HG03342 (cell line): Measurements from ENCODE around the gene ADCY7.
"Not testable (repeated sequence)": the region's sequence is repeated elsewhere in the genome, so short reads cannot be mapped to it uniquely, and the experiment has no call there.

Experiments used
- ATAC-seq: cut with Tn5 transposase; IDR thresholded peaks from one replicate; pipeline ENCODE4 v1.9.1; 2021; ENCODE audit warnings: mild to moderate bottlenecking, moderate library complexity; ENCODE audit not compliant: unreplicated experiment

The ADCY7 gene

DNA sequence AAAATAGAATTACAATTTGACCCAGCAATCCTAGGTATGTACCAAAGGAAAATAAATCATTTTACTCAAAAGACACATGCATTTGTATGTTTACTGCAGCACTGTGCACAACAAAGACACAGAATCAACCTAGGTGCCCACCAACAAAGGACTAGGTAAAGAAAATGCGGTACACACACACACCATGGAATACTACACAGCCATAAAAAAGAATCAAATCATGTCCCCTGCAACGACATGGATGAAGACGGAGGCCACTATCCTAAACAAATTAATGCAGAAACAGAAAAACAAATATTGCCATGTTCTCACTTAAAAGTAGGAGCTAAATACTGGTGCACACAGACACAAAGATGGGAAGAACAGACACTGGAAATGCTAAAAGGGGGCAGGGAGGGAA lies 66.2 kb downstream of the ADCY7 start:
- no peak for ATAC-seq

DNA sequence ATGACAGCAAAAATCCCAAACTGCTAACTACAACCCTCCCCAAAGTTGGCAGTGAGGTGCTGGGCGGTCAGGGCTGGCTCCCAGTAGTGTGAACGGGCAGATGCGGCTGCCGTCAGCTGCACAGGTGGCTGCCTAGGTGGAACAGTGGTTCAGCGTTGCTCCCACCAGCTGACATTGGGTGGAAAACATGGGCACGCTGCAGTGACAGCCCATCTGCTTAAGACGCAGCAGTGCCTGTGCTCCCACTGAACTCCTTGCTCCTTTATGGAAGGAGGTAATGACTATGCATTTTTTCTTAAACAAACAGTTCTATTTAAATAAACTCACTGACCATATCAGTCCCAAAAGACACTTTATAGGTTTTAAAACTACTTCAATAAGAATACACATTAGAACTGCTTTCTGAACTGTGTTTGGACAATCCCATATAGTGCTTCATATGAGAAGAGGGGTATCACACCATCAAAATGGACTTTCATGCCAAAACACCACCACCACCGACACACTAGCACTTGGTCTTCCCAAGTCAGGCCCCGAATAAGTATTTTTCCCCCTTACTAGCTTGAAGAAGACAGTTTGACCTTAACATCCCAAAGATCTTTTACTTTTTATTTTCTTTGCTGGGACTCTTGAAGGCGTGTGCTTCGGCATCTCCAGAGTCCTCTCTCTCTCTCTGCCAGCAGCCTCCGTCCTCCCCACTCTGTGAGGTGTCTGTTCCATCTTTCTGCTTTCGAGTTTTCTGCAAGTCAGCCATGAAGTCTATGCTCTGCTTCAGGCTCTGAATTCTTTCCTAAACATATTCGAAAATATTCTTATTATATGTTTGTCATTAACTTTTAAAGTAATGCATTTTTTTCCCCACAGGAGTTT lies 68.0 kb downstream of the ADCY7 start:
- ATAC-seq: no peak

DNA sequence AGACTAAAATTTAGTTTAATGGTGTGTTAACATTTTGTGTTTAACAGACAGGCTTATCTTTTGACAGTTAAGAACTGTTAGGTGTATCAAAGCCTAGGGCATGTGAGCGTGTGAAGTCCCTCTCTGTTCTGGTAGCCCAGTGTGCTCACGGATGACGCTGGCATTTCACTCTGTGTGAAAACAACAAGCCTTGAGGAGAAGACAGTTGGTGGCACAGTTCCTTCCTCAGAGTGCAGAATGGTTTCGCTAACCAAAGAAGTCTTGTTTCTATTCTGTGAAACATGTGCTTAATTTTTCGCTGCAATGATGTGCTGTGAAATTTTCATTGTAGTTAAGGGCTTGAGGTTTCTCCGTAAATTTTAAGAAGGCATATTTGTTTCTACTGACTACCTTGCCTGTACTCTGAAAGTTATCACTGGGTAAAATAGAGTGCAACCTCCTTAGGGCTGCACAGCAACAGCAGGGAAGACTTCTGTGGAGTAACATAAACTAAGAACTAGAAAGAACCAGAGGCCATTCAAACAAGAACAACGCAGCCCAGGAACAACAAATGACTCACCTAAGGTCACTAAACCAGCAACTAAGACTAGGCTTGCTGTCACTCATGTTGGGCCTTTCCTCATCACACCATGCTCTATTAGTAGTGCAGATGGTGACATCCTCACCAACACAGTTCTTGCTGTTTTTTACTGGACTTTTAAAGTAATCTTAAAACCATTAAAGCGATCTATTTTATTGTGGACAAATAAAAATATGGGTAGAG lies 69.0 kb downstream of the ADCY7 start:
- no peak for ATAC-seq

DNA sequence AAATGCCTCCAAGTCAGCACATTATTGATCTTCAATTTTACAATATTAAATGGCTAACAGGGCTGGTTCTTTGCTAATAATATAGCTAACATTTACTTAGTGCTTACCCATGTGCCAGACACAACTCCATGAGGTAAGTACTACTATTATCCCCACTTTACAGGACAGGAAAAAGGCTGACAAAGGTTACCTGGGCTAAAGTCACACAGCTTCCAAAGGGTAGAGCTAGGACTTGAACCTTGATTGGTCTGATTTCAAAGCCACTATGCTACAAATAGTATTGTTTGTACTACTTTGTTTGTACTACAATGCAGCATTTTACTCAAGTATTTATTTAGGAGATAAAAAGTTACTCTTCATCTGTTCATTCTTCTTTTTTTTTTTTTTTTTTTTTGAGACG lies 70.5 kb downstream of the ADCY7 start:
- ATAC-seq: no peak

DNA sequence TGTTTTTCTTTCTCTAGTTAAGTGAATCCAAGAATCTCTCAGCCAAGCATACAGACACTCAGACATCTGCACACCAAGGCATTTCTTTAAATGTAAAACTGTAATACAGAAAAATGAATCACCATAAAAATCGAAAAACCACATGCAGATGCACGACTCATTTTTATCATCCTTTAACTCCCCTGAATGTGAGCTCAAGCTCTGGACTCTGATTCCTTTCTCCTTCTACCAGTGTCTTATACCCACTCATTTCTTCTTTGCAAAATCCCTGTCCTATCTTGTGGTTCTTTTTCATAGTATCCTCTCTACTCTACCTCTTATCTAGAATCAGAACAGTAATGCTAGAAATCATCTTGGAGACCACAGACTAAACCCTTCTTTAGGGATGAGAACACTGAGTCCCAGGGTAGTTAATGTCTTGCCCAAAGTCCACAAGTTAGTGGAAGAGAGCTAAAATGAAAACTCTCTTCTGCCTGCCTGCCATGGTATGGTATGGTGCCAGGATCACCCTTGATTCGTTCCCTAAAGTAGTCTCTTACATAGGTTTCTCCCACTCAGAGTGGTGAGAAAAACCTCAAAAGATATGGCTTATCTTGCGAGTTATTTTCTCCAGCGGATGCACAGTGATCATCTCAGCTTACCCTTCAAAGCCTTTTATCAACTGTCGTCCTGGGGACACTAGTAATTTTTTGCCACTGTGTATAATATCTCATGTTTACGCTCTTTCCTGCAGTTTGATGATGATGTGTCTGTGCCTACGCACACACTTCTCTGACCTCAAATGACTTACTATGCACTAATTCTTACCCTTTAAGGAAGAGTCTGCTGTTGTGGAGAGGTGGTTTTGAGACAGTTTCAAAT lies 72.2 kb downstream of the ADCY7 start:
- ATAC-seq: no peak

DNA sequence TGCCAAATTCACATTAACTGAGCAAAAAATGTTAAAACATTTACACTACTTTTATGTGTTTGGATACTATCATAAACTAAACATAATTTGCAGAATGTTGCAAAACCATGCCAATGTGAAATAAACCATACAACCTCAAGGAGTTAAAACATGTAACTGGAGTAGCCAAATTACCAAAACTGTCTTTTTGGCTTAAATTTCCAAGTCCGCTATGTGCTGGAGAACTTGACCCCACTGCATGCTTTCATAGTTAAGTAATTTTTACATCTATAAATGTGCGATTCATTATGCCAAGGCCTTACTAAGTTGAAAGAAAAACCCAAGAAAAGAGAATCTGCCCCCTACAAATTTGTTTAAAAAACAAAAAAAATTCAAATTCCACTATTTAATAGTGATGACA lies 74.2 kb downstream of the ADCY7 start:
- ATAC-seq: no peak

DNA sequence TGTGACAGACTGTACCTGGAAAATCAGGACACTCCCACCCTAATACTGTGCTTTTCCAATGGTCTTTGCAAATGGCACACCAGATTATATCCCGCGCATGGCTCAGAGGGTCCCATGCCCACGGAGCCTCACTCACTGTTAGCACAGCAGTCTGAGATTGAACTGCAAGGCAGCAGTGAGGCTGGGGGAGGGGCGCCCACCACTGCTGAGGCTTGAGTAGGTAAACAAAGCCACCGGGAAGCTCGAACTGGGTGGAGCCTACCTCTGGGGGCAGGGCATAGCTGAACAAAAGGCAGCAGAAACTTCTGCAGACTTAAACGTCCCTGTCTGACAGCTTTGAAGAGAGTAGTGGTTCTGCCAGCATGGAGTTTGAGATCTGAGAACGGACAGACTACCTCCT lies 77.2 kb downstream of the ADCY7 start:
- not testable (repeated sequence) for ATAC-seq

DNA sequence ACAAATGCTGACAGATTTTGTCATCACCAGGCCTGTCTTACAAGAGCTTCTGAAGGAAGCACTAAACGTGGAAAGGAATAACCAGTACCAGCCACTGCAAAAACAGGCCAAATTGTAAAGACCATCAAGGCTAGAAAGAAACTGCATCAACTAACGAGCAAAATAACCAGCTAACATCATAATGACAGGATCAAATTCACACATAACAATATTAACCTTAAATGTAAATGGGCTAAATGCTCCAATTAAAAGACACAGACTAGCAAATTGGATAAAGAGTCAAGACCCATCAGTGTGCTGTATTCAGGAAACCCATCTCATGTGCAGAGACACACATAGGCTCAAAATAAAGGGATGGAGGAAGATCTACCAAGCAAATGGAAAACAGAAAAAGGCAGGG lies 78.9 kb downstream of the ADCY7 start:
- not testable (repeated sequence) for ATAC-seq

DNA sequence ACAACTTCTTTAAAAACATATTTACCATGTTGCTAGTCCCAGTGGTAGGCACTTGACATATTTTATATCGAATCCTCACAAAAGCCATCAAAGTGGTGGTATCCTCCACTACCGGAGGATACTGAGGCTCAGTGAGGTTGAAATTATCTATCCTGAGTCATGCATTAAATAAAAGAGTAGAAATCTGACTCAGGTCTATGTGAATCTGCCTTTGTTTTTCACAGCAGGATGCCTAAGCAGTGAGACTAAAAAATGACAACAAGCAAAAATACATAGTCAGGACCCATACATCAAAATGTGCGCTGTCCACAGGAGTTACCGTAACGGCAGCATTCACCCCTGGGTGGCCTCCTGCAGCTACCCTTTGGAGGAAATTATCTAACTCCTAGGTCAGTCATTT lies 84.8 kb downstream of the ADCY7 start:
- no peak for ATAC-seq

DNA sequence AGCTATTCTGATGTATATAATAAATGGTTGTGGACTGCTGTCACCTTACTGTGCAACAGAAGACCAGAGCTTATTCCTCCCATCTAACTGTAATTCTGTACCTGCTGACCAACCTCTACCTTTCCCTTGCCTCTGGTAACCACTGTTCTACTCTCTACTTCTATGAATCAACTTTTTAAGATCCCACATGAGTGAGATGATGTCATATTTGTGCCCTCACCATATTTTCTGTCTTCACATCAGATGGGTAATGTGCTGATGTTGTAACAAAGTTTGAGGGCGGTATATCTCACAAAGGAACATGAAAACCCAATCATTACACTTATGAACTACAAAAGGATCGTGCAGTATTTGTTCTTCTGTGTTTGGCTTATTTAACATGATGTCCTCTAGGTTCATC lies 85.6 kb downstream of the ADCY7 start:
- ATAC-seq: no peak

DNA sequence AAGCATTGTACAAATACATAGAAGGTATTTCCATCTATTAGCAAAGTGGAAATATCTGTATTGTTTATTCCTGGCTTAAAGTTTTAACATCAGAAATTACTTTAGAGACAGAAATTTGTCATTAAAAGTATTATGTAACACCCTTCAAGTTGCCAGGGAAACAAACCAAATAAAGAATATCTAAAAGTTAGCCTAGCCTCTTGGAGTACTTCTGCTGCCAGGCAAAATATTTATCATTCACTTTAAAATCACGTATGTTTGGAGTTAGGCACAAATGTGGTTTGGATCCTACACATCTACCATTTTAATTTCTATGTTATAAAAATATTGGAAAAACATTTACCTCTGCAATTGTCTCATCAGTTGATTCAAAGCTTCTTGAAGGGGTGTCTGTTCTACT lies 87.7 kb downstream of the ADCY7 start:
- no peak for ATAC-seq

DNA sequence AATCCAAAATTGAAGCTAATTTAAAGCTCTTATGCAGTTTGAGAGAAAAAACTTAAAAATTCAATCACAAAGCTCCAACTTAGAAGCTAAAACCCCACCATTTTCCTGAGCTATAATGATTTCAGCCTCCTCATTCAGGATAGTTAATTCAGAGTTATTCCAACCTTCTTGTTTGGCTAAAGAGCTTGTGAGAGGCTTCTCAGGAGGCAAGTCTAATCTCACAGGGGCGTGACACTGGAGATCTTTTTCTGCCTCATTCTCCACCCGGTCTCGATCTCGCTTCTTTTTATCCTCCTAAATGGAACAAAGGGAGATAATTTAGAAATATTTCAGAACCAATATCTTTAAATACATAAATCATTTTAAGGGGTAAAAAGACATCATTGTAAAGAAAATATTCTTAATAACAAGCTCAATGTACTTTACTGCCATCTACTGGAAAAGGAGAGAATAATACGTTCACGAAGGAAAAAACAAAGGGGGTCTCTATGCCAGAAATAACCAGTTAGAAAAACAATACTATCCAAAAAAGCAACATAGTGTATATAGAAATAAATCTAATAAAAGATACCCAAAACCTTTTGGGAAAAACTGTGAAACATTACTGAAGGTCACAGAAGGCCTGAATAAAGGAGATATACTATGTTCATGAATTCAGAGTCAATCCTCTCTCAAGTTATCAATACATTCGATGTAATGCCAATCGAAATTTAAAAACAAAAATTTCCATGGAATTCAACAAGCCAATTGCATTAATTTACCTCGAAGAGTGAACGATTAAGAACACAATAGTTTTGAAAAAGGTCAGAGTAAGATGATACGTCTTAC lies 88.5 kb downstream of the ADCY7 start:
- ATAC-seq: no peak

DNA sequence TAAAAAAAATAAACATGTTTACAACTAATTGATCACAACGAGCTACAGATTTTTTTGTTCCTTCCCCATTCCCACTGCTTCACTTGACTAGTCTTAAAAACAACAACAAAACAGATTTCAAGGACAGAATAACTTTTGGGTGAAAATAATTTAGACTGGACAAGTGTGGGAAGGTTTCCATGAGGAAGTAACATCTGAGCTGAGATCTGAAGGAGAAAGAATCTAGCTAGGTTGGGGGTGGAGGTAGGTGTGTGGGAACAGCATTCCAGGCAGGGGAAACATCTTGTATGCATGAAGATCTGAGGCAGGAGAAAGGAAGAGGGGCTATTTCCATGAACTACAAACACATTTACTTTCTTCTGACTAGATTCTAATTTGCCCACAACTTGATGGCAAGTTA lies 93.3 kb downstream of the ADCY7 start:
- no peak for ATAC-seq

DNA sequence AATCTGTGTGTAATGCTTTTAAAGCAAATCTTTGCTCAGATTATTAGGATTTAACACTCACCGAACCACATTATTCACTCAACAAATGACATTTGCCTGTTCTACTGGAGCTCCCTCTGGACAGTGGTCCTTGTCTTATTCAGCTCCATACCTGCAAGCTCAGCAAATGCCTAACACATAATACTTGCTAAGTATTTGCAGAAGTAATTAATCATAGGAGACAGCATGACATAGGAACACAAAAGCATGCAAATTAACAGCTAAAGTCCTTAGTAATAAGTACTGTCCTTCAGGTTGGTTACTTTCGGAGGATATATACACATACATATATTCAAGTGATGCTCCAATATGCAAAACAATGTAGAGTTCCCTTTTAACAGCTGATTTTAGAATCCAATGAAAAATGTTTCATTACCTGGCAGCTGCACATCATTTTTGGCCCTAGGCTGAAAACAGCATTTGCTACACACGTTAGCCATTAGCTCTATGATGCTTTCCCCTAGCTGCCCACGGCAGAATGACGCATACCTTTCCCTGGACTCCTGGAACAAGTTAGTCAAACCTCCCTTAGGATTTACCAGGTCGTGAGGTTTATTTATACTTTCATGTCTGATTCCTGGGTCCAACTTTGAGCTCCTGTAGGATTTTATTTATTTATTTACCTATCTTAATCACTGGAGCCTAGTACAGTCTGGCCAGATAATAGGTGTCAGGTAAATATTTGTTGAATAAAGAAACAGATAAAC lies 93.9 kb downstream of the ADCY7 start:
- ATAC-seq: no peak

DNA sequence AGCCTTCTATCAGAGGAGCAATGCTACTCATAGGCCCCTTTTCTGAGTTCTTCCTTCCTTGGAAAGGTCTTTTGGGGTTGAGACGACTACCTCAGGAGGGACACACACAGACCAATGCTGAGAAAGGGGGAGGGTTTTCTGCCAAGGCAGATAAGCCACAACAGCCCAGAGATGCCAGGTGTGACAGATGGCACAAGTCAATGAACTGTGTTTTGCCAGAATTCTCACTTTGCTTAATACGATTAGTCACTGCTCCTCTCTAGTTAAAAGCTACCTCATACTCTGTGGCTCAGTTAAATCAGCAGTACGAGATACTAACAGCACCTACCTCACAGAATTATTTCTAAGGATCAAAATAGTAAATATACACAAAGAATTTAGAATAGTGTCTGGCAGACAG lies 94.4 kb downstream of the ADCY7 start:
- no peak for ATAC-seq

DNA sequence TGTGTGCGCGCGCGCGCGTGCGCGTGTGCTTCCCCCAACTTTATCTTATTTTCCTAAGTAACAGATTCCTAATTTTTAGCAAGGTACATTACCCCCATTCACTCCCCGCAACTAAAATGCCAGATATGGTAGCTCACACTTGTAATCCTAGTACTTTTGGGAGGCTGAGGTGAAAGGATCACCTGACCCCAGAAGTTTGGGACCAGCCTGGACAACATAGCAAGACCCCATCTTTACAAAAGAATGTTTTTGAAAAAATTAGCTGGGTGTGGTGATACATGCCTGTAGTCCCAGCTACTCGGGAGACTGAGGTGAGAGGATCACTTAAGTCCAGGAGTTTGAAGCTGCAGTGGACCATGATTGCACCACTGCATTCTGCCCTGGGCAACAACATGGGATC lies 97.3 kb downstream of the ADCY7 start:
- no peak for ATAC-seq

DNA sequence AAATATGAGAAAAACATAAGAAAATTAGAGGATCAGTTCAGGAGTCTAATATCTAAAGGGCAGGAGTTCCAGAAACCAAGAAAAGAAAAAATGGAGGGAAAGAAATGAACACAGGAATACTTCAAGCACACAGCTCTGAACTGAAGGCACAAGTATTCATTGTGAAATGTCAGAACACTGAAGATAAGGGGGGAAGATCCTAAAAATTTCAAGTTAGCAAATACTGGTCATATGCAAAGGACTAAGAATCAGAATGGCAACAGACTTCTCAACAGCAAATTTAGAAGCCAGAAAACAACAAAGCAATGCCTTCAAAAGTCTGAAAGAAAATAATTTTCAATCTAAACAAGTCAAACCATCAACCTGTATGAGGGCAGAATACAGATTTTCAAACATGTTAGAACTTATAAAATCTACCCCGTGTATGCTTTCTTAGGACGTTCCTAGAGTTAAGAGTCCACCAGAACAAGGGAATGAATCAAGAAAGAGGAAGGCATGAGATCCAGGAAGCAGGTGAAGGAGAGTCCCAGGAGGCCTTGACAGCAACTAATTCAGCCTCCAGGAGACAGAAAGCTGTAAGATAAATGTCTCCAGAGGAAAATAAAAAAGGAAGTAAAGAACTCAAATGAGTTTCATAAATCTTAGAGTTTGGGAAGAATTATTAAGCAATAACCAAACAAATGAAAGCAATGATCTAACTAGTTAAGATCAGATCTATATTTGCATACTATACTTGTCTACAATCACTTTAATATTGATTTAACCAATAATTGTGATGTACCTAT lies 99.6 kb downstream of the ADCY7 start:
- no peak for ATAC-seq
